Measurements from ENCODE around the gene ZSCAN5B.

DNA sequence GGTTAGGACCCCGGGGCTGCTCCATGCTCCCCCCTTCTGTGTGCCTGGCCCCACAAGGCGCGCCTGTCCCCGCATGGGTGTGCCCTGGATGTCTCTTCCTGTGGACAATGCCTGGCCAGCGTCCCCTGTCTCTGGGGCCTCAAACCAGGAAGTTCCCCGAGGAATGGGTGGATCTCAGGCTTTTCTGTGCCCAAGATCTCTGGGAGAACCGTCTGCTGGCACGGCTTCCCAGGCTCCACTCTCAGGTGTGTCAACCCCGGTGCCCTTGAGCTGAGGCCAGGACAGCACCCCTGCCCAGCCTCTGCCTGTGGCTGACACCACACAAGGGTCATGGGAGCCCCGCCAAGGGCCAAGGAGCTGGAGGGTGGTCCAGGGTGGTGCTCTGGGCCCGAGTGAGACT is 40.8 kb downstream of the ZSCAN5B start:
- TF ChIP-seq, protein P1, sequence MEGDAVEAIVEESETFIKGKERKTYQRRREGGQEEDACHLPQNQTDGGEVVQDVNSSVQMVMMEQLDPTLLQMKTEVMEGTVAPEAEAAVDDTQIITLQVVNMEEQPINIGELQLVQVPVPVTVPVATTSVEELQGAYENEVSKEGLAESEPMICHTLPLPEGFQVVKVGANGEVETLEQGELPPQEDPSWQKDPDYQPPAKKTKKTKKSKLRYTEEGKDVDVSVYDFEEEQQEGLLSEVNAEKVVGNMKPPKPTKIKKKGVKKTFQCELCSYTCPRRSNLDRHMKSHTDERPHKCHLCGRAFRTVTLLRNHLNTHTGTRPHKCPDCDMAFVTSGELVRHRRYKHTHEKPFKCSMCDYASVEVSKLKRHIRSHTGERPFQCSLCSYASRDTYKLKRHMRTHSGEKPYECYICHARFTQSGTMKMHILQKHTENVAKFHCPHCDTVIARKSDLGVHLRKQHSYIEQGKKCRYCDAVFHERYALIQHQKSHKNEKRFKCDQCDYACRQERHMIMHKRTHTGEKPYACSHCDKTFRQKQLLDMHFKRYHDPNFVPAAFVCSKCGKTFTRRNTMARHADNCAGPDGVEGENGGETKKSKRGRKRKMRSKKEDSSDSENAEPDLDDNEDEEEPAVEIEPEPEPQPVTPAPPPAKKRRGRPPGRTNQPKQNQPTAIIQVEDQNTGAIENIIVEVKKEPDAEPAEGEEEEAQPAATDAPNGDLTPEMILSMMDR (IDR thresholded peaks at IDR 0.05), result no peak
- TF ChIP-seq POLR2A (IDR thresholded peaks at IDR 0.05), result no peak

Measured in thyroid gland (tissue), 4 donors.